Measurements from ENCODE around the gene ASB16.

ASB16 gene

DNA sequence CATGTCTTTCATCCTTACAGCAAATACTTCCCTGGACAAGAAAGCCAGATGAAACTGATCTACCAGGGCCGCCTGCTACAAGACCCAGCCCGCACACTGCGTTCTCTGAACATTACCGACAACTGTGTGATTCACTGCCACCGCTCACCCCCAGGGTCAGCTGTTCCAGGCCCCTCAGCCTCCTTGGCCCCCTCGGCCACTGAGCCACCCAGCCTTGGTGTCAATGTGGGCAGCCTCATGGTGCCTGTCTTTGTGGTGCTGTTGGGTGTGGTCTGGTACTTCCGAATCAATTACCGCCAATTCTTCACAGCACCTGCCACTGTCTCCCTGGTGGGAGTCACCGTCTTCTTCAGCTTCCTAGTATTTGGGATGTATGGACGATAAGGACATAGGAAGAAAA is 20.0 kb downstream of the ASB16 start:
- no peak for DNase-seq

- peak; percentile 66 for DNase-seq
These were observed 20.9 kb downstream of the ASB16 start for GRCh38 chr17:44191369-44191768.

DNA sequence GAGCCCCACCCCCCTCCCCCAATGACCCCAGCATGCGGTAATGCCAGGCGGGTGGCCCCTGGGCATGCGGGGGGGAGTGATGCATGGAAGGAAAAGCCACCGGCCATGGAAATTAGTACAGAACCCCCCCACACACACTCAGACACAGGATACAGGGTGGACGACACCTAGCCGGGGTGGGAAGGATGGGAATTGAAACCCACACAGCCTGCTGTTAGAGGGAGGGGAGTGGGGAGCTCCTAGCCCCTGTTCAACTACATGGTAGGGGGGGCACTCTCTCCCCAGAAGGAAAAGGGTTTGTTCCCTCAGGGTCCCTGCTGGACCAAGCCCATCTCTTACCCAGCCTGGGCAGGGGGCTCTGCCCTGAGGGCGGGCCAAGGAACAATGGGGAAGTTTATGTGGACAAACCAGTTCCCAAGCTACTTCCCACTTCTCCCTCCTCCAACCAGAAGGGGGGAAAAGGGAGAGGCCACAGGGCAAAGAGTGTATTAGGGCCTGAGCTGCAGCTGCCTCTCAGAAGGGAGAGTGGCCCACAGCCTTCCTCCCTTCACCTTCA is 21.5 kb downstream of the ASB16 start:
- DNase-seq: no peak

- no peak for DNase-seq
These were observed 22.2 kb downstream of the ASB16 start for GRCh38 chr17:44192750-44193149.

DNA sequence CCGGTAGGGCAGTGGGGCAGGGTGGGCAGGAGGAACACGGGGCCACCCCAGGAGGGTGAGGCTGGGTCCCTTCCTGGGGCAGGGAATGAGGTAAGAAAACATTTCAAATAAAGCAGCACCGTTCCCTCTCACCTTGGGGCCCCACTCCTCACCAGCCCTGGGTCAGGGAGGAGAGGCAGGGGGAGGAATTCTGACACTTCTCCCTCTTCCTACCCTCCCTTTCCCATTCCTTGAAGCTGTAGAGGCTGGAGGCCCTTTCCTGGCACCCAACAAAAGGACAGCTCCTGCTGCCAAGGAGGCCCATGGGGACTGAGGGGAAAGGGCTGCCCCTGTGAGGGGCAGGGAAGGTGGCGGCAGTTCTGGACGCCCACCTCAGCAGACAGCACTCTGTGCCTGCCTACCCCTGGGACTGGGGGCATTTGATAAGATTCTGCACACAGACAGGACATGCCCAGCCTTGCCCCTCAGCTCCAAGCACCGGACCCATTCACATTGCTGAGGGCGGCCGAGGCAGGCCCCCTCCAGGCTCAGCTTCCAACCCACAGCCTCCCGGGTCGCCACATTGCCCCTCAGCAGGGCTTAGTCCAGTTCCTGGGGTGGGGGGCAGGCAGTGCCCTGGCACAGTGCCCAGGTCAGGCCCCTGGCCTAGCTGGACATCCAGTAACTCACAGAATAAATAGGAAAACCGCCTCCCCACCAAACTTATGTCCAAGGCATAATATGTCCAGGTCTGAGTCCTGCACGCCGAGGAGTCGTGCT is 23.0 kb downstream of the ASB16 start:
- DNase-seq: no peak

GRCh38 chr17:44197107-44197506 is 26.6 kb downstream of the ASB16 start:
- DNase-seq: no peak

DNA sequence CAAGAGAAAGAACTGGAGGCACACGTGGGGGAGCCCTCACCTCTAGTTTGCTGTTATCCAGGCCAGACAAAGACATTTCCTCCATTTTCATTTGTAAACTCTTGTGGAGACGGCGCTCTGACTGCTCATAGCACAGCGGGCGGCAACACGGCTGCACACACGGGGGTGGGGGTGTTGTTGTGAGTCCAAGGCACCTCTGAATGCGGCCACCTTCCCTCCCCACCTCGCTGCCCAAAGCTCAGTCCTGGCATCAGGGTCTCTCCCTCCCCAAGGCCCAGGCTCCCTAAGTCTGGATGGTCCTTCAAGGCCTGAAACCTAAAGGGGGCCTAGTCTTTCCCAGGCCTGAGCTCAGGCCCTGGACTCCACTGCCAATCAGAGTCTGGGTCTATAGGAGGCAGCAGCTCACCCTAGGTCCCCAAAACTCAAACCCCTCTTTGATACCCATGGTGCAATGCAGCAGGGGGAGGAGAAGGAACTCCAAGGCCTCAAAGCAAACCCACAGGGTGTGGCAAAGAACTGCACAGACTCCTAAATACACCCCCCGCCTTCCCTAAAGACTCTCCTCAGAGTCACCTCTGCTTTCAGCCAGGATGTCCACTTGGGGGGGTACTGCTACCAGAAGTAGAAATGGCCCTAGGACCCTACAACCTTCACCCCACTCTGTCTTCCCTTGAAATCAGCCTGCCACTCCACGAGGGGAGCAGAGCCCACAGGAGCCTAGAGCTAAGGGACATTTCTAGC is 27.6 kb downstream of the ASB16 start:
- no peak for DNase-seq

- DNase-seq: peak; percentile 86
These were observed 28.4 kb downstream of the ASB16 start for GRCh38 chr17:44198721-44199552.

GRCh38 chr17:44199553-44200477 is 29.3 kb downstream of the ASB16 start, which contains the start of gene ATXN7L3:
Gene ATXN7L3 (minus strand): TSS chr17:44199884. CDS start chr17:44198070, 1,814 bp downstream.
- peak; percentile 99 for DNase-seq

DNA sequence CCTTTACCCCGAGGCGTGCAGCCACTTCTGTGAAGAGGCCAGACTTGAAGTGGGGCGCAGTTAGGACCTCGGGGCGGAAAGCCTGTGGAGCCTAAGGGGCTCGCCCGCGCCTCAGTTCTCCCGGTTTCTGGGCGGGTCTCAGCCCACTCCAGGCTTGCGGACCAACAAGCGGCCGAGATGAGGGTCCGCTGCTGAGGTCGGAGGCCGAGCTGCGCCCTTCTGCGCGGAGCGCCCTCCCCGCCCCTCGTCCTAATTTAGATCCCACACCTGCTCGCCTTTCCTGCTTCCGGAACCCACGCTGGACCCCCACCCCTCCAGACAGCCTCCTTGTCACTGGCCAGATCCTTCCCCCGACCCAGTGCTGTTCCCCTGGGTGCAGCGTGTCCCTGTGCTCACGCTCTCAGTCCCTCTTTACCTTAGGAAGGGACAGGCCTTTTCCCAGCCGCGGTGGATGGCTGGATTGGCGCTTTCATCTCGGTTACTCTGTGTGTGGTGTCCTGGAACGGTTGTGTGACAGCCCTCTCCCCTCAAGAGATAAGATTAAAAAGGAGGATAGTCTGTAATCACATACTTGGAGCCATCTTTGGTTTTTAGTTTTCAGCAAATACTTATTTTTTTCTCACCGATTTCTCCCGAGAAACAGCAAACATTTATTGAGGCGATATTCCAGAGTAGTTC is 30.1 kb downstream of the ASB16 start:
- no peak for DNase-seq

GRCh38 chr17:44202756-44203155 is 32.3 kb downstream of the ASB16 start:
- no peak for DNase-seq

DNA sequence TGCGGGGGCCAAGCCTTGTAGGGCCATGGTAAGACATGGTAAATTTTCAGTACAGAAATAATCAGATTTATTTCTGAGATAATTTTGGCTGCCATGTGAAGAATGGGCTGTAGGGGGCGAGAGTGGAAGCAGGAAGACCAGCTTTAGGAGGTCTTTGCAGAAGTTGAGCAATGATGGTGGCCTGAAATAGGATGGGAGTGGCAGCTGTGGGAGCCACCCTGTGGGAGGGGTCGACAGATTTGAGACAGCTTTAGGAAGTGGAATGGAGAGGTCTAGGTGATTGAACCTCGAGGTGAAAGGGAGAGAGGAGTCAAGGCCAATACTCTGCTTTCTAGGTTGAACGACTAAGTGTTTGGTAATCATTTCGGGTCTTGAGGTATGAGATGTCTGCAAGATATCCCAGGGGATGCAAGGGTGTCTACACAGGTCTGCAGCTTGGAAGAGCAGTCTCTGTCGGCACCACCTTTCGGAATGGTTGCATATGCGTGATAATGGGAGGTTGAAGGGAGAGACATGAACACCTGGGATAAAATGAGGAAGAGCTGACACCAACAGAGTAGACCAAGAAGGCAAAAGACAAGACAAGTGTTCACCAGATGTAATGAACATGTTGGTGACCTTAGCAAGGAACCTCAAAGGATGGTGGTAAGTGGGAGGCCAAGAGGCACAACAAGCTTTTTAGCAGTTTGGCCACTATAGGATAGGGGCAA is 33.4 kb downstream of the ASB16 start:
- DNase-seq: peak; percentile 47

GRCh38 chr17:44204441-44204882 is 34.0 kb downstream of the ASB16 start:
- DNase-seq: peak; percentile 18

GRCh38 chr17:44205962-44206824 is 35.7 kb downstream of the ASB16 start:
- no peak for DNase-seq

- peak; percentile 20 for DNase-seq
These were observed 36.3 kb downstream of the ASB16 start for GRCh38 chr17:44206825-44207155.

GRCh38 chr17:44207319-44207718 is 36.8 kb downstream of the ASB16 start:
- DNase-seq: peak; percentile 20

DNA sequence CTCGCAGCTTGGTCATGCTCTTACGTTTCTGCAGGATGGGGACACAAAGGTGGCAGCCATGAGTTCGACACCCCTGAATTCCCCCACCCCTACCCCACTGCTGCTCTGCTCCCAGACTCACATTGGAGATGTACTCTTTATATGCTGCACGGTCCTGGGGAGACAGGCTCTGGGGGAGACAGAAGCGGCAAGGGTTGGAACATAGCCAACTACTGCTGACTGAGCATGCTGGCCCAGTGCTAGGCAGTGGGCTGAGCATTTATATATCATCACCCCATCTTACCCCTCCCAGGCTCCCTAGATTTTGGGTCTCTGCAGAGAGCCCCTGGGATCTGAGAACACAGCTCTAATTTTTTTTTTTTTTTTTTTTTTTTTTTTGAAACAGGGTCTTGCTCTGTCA is 37.2 kb downstream of the ASB16 start:
- DNase-seq: no peak

DNA sequence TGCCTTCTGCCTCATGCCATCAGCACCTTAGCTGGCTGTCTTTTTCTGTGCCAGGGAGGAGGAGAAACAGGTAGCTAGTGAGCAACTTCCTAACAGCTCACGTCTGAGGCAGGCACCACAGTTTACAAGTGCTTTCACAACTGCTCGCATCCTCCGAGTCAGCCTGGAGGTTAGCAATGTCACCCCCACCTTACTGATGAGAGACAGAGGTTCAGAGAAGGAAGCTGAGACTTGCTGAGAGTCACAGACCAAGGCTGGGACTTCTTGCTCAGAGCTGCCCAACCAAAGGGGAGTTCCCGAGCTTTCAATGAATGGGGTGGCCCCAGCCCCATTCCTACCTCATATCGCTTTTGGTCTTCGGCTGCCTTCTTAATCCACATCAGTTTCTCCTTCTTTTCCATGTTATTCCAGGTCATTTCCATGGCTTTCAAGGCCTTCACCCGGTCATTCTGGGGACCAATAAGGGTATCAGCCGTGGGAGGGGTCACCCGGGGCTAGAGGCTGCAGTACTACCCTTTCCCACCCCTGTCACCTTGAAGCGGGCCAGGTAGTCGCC is 39.4 kb downstream of the ASB16 start:
- peak; percentile 18 for DNase-seq
